ENCODE results near the gene RGSL1. TPM values are rescaled to one million over a fixed set of nuclear protein-coding genes. Genes with fewer than 3 reads are reported as not detected.

RGSL1 gene
- total and polyA plus RNA-seq, 9 of the 15 experiments (the other 6 are each of a cell fraction or from before 2014, with no cell fraction given) = 0.03 TPM; not detected in 8

GRCh38 chr1:182552527-182552926, 102.6 kb downstream of the RGSL1 start:
- H4K20me1 ChIP-seq (replicated peaks; ENCODE audit: control insufficient read depth, insufficient read depth, low read length) = no peaks in the 10 kb centered on the region
- WGBS (ENCODE audit: insufficient coverage, low coverage, missing lambda C conversion rate) = 5% methylated on average over 2 of the region's 2 CpGs
- intact Hi-C loops (cut with micrococcal nuclease) = no loop called here
- no peaks in the 10 kb centered on the region for H3K4me1 ChIP-seq (replicated peaks in 1 of 2; ENCODE audit: control insufficient read depth in 2 of 2, insufficient read depth in 2 of 2, low read length in 2 of 2)
- FAIRE-seq = no peak
- BruUV-seq (replicated peaks) = no TSS peak
- no peaks in the 10 kb centered on the region for H3K79me2 ChIP-seq (ENCODE audit: control insufficient read depth, insufficient read depth, low read length)
- no peak overlapping the region for H3K9ac ChIP-seq (ENCODE audit: insufficient read depth in 1 of 2, low read depth in 2 of 2, low read length in 2 of 2)
- no peaks in the 10 kb centered on the region for H3K36me3 ChIP-seq (ENCODE audit: control insufficient read depth, insufficient read depth, low read length)
- H2AFZ ChIP-seq (ENCODE audit: low read depth, low read length) = no peak overlapping the region
- in situ Hi-C loops (cut with MboI) = no loop called here
- no peaks in the 10 kb centered on the region for H3K9me1 ChIP-seq (ENCODE audit: control insufficient read depth, insufficient read depth, low read length)
- DNase-seq (ENCODE audit: extremely low read depth in 1 of 4, low spot score in 3 of 4) = no peak
- no peak overlapping the region for H3K4me2 ChIP-seq (ENCODE audit: insufficient read depth, low read length)
- POLR2A ChIA-PET = no interaction called here
- H3K27ac ChIP-seq (ENCODE audit: extremely low read depth, low read depth, low read length) = no peak overlapping the region
- CTCF ChIA-PET (ENCODE audit: low intra/inter-chr PET ratio) = no interaction called here
- TF ChIP-seq ZSCAN29 (IDR thresholded peaks at IDR 0.05) (no peak), HNRNPH1 (optimal IDR thresholded peaks at IDR 0.05; ENCODE audit: low read depth, low read length) (no peak), VEZF1 (CRISPR knock-in tag; IDR thresholded peaks at IDR 0.05) (no peak), SRSF7 (optimal IDR thresholded peaks at IDR 0.05; ENCODE audit: low read depth, low read length) (no peak), NFIC (IDR thresholded peaks at IDR 0.05) (no peak), RFX7 (CRISPR knock-in tag; IDR thresholded peaks at IDR 0.05) (no peak), MLLT1 (IDR thresholded peaks at IDR 0.05) (no peak), ZBTB33 (CRISPR knock-in tag; IDR thresholded peaks at IDR 0.05) (no peak), TAF15 (IDR thresholded peaks at IDR 0.05; ENCODE audit: low read depth, low read length) (no peak), ZNF431 (CRISPR knock-in tag; IDR thresholded peaks at IDR 0.05) (no peak), BACH1 (tag; IDR thresholded peaks at IDR 0.05) (no peak), ZKSCAN1 (IDR thresholded peaks at IDR 0.05; ENCODE audit: low read depth, low read length) (no peak), RBFOX2 (IDR thresholded peaks at IDR 0.05; ENCODE audit: low read depth, low read length) (no peak), SMC3 (conservative IDR thresholded peaks at IDR 0.05; ENCODE audit: insufficient read depth, low read depth, low read length) (no peak), HEY1 (CRISPR knock-in tag; IDR thresholded peaks at IDR 0.05; ENCODE audit: borderline replicate concordance) (no peak), KDM1A (IDR thresholded peaks at IDR 0.05) (no peak), ZNF561 (CRISPR knock-in tag; conservative IDR thresholded peaks at IDR 0.05) (no peak)
- peaks cover 0 to 21% of the 10 kb centered on the region in 2 experiments; a peak in 4 of 5 replicates for H3K27me3 ChIP-seq (ENCODE audit: control insufficient read depth in 2 of 2, insufficient read depth in 2 of 2, low read length in 2 of 2)
- H3K4me3 ChIP-seq = no peak overlapping the region
- no peaks in the 10 kb centered on the region for H3K9me3 ChIP-seq (replicated peaks; ENCODE audit: control insufficient read depth, insufficient read depth, low read depth, low read length)
- no peak for ATAC-seq
